GM15510 (cell line): Measurements from ENCODE around the gene USP5.

Experiments used
- POLR2A ChIP-seq: IDR thresholded peaks from 3 replicates; pipeline ENCODE4 v1.6.1; 2011; ENCODE audit warnings: borderline replicate concordance; ENCODE audit not compliant: insufficient read length; ENCODE audit errors: extremely low read depth

USP5 gene

DNA sequence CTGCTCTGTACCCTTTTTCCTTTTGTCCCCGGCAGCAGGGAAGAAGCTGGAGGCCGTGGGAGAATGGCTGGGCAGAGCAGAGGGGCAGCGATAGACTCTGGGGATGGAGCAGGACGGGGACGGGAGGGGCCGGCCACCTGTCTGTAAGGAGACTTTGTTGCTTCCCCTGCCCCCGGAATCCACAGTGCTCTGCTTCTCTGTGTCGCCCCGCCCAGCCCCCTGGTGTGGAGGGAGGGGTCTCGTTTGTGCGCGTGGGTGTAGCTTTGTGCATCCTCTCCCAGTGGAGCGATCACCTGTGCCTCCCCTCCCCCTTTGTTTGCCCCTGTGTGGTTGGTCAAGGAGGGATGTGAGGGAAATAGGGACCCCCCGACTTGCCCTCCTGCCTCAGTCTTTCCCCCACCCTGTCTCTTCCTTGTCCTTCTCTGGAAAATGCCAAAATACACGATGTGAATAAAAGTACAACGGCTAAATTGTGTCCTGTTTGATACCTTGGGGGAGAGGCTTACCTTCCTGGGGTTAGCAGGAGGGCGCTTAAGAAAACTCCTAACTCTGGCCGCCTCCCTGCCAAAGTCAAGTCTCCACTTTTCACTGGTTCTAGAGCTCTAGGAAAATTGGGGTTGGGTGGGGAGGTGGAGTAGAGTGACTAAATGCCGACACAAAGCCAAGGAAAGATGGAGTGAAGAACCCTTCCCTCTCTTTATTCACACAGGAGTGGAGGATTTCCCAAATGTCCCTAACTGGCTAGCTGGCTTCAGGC is 14.4 kb downstream of the USP5 start:
- no peak for TF ChIP-seq POLR2A

DNA sequence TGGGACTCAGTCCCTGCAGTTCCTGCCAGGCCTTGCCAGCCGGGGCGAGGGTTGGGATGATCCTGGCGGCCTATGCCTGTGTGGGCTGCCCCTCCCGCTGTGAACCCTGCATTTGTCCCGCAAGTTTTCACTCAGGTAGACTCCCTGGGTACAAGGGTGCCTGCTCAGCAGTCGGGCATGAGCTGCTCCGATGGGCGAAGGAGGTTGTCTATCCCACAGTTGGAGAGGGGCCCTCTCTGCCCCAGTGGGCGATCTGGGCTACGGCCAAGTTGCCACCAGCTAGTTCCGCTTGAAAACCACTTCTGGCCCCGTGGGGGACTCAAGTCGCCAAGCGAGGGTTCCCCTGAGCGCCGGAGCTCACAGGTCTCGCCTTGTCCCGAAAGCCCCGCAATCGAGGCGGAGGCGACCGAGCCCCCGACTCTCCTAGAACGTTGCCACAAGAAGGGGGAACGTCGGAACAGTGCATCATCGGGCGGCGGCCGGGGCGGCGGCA is 15.0 kb downstream of the USP5 start:
- no peak for TF ChIP-seq POLR2A

DNA sequence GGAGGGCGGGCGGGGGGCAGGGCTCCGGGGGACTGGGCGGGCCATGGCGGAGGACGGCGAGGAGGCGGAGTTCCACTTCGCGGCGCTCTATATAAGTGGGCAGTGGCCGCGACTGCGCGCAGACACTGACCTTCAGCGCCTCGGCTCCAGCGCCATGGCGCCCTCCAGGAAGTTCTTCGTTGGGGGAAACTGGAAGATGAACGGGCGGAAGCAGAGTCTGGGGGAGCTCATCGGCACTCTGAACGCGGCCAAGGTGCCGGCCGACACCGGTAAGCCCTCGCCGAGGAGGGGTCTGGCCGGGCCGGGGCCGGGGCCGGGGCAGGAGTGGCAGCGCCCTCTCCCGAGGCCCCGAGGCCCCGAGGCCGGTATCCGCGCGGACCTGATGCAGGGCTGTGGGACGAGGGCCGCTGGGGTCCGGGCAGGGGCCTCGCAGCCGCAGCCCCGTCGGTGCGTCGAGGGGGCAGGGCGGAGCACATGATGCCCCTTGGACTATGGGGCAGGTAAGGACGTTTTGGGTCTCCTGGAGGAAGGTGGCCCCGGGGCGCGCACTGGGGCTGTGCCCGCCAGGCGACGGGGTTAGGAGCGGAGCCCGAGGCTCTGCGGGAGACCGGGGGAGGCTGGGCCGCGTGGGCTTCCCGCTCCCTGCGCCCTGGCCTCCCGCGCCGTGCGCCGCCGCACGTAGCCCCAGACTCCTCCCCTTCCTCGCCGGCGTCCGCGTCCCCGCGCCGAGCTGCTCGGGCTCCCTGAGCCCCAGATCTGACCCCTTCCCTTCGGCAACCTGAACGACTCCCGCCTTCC is 15.7 kb downstream of the USP5 start, which contains the start of gene TPI1:
Gene TPI1 (plus strand): TSS at position 119 of the 798 bp plus-strand sequence. CDS start 36 bp downstream, at position 155.
- peak; percentile 98 for TF ChIP-seq POLR2A

DNA sequence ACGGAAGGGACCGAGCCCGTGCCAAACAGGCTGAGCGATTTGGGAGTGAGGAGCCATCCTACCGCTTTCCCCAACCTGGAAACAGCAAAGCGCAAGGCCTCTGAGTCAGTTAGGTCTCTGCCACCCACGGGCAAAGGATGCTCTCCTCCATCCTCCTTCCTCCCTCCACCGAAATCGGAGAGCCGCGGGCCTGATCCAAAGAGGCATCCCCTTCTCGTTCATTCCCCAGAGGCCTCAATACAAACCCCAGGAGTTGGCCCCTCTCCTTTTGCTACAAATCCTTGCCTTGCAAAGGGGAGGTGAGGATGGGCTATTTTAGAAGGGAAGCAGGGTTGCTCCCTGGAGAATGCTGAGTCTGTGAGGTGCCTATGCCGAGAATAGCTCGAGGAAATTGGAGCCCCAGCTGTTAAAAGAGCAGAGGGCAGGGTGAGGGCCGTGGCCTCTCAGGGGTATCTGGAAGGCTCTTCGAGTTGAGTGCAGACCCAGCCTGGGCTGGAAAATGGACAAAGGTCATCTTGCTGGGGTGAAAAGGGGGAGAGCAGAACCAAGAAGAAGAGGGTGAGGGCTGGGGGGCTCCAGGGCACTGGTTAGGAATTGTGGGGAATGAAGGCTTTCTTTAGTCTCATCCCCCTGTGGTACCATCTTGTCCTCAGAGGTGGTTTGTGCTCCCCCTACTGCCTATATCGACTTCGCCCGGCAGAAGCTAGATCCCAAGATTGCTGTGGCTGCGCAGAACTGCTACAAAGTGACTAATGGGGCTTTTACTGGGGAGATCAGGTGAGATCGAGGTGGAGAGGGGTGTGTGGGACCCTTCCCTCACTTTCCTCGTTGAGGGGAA is 16.5 kb downstream of the USP5 start:
- TF ChIP-seq POLR2A = no peak

DNA sequence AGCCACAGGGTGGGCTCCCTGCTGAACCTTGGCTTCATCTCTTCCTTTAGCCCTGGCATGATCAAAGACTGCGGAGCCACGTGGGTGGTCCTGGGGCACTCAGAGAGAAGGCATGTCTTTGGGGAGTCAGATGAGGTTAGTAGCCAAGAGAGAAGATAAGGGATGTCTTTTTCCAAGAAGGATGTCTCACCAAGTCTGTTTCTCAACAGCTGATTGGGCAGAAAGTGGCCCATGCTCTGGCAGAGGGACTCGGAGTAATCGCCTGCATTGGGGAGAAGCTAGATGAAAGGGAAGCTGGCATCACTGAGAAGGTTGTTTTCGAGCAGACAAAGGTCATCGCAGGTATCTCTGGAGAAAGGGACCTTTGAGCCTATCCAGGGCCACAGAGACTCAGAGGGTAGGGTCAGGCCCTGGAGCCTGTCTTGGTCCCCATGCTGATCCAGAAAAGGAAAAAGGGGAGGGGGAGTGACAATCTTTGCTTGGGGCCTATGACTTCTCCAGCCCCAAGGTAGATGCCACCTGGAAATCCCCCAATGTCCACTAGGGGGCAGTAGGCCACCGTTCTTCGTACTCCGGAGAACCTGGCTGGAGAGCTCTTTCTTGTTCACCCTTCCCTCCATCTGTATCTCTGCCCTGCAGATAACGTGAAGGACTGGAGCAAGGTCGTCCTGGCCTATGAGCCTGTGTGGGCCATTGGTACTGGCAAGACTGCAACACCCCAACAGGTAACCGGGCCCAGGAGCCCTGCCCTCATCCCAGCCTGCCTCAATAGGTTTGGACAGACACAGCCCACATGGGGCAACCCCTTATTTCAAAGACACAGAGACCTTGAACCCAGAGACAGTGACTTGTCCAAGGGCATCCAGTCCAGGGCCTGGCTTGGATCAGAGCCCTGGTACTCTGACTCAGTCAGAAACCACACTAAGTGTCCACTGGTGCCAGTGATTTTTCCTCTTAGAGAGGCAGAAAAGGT is 17.4 kb downstream of the USP5 start:
- TF ChIP-seq POLR2A = no peak

DNA sequence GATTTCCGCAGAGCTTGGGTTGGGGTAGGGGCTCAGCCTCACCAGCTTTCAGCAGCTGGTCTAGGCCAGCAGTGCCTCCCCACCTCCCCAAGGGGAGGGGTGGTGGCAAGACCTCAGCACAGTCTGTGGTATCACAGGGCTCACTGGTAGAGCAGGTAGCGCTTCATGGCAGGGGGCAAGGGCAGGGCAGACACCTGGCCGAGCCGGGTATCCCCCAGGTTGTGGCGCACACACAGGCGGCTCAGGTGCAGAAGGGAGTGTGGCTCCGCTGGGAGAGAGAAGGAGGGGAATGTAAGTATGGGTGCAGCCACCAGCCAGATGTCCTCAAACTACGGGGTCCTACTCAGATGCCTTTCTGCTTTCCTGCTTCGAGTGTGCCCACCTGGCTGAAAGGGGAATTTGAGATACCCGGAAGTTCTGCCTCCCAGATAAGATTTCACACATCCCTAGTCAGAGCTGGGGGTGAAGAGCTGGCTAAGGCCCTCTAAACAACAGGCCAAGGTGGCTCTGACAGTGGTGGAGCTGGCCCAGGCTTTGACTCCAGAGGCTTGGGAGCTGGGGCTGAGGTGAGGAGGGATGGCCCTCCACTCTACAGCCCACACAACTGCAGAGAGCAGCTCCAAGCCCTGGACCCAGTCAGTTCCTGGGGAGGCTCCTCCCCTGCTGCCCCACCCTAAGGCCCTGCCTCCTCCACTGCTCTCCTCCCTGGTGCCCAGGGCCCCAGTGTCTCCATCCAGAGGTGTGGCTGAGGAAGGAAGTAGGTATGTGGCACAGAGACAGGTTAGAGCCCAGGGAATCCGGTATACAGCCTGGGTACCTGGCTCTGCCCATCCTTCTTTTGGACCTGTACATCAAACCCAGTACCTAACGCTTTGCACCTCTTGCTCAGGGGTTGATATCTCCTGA is 19.4 kb downstream of the USP5 start:
- no peak for TF ChIP-seq POLR2A

DNA sequence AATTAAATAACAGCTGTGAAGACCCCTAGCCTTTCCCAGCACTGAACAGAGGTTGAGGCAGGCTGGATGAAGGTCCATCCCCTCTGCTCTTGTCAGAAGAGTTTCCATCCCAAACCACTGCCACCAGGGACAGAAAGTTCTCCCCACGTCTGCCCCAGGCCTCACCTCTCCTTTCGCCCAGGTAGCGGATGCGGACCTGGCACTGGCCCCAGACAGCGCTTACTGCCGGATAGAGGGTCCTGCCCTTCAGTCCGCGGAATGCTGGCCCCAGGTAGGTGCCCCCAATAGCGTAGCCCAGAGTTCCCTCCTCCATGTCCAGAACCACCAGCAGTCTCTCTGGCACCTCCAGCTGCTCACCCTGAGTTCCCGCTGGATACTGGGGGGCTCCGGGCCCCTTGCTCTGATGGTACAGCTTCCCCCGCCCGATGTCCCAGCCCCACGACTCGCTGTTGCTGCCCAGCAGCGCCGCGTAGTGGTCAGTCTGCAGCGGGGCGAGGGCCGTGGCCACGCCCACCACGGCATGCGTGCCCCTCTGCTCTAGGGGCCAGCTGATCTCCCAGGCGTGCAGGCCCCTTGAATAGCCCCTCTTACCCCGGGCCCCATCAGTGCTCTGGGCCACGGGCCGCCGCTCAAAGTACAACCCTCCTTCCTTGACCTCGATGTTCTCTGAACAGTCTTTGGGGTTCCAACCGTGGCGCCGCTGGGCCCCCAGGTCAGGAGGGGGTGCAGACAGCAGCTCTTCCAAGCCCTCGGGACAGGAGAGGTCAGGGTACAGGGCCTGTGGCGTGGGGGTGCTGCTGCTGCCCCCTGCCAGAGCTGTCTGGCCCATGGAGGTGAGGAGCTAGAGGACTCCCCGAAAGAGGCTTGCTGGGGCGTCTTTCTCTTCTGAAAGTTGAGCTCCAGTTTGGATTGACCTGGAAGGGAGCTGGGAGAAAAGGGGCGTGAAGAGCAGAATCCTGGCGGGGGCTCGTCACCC is 20.4 kb downstream of the USP5 start:
- TF ChIP-seq POLR2A = peak; percentile 45

DNA sequence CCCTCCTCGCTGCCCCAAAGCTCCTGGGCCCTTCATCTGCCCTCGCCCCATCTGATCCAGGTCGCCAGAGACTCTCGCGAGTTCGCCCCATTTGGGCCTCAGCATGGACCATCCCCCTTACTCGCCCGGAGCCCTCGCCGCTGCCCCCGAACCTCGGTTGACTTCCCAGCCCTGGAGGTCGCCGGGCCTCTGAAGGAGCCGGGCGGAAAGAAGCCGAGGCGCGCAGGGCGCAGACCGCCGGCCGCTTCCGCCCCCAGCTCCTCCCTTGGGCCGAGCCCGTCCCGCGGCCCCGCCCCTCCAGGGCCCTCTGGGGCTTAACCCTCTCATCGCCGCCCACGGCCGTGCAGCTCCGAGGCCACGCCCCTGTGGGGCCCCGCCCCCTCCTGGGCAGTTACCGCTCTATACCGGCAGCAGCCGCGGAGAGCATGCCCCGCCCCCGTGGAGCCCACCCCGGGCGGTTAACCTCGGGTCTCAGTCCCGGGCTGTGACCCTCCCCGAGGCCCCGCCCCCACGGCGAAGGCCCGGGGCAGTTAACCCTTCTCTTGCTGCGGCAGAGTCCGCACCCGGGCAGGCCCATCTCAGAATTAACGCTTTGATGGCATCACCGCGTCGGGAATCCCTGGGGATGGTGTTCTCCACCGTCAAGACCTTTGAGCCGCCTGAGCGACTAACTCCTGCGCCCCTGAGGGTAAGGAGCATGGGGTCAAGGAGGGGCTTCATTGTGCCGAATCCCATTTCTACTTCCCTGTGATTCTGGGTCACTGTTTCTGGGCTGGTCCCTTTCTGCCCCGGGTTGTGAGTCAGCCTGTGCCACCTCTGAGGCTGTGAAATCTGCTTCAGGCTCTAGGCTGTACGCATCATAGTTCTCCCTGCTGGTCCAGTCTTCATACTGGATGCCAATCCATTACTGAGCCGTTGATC is 21.4 kb downstream of the USP5 start, which contains the start of gene SPSB2:
Gene SPSB2 (minus strand): TSS at position 210 of the 921 bp plus-strand sequence. CDS start 402 bp downstream, outside the sequence.
- TF ChIP-seq POLR2A = peak; percentile 69

DNA sequence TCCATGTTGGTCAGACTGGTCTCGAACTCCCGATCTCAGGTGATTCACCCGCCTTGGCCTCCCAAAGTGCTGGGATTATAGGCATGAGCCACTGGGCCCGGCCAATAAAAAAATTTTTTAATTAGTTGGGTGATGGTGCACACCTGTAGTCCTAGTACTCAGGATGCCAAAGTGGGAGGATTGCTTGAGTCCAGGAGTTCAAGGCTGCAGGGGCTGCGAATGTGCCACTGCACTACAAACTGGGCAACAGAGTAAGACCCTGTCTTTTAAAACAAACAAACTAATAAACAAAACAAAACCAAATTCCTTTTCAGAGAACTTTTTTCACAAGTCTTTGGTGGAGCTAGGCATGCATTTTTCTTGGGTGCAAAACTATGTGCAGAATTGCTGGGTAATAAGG is 31.3 kb downstream of the USP5 start:
- no peak for TF ChIP-seq POLR2A

DNA sequence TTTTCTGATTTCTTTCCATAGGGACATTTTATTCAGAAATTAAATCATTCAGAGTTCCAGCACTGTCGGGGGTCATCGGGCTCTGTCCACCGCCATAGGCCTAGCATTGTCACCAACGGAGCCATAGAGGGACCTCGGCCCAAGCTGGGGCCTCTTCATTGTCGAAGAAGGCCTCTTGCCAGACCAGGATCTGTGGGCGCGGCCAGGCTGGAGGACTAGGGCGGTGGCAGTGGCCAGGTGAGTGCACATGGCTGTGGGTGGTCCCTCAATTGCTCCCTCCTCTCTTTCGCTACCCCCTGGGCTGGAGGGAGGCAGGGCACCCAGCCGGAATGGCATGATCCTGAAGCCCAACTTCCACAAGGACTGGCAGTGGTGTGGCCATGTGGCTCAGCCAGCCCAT is 31.7 kb downstream of the USP5 start:
- no peak for TF ChIP-seq POLR2A
